ENCODE data around the gene C21orf91. TPM values are rescaled to one million over a fixed set of nuclear protein-coding genes. Genes with fewer than 3 reads are reported as not detected.

Gene C21orf91
- total and polyA plus RNA-seq, 2 donors (not counting 1 experiment from before 2014, with no cell fraction given), result 6.7 to 32.3 TPM

DNA sequence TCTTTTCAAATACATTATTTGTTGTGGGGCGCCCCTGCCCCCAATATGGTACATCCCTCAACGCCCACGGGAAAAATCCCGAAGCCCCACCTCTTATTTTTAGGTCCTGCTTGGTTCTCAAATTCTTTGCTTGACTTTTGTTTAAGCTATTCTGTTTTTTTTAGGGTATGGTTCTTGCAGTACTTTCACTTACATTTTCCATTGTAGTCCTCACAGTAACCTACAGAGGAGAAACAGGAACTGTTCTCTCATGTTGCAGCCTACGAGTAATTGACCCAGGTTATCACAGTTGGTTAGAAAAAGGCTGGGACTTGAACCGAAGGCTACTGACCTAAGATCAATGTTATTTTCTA, 697 bp upstream of the C21orf91 start:
- ATAC-seq (ENCODE audit: low read depth) (peak; percentile 53), DNase-seq (no peak)
- peaks cover 24 to 26% of the 10 kb centered on the region in 2 donors for H3K4me1 ChIP-seq (ENCODE audit: control insufficient read depth in 2 of 2, insufficient read depth in 2 of 2, low read length in 2 of 2)
- ChIA-PET POLR2A (interaction anchor here (1.0 to 2.4 kb wide), 3 partner anchors 15 to 38 kb away, joined by 3 to 14 read pairs (median 3); no protein-coding TSS in a partner anchor), CTCF (interaction anchor here (1.0 to 1.6 kb wide), 4 partner anchors 8 to 141 kb away, joined by 3 to 5 read pairs (median 3); no protein-coding TSS in a partner anchor)
- H3K27me3 ChIP-seq (replicated peaks in 1 of 4; ENCODE audit: control extremely low read depth in 1 of 4, control insufficient read depth in 3 of 4, insufficient read depth in 4 of 4, low read length in 3 of 4), result no peaks in the 10 kb centered on the region
- H3K36me3 ChIP-seq (replicated peaks in 1 of 2; ENCODE audit: control extremely low read depth in 1 of 2, control insufficient read depth in 1 of 2, extremely low read depth in 1 of 2, insufficient read depth in 2 of 2, low read length in 1 of 2), result peaks cover 0 to 16% of the 10 kb centered on the region in 2 experiments
- peaks cover 19% of the 10 kb centered on the region for H4K20me1 ChIP-seq (ENCODE audit: control insufficient read depth, insufficient read depth, low read length, poor library complexity, severe bottlenecking)
- peaks cover 33% of the 10 kb centered on the region for H3K79me2 ChIP-seq (ENCODE audit: control insufficient read depth, insufficient read depth, low read length)
- H3K4me3 ChIP-seq (ENCODE audit: control extremely low read depth in 1 of 5, extremely low read depth in 1 of 5, insufficient read depth in 1 of 5, low read depth in 2 of 5, low read length in 4 of 5), result peak overlapping the region; percentile 84 to 93 (median 92)
- peak overlapping the region; percentile 87 for H3K4me2 ChIP-seq (replicated peaks; ENCODE audit: low read depth, low read length, poor library complexity, severe bottlenecking)
- H3K9ac ChIP-seq (ENCODE audit: low read length), result peak overlapping the region; percentile 86
- no peaks in the 10 kb centered on the region for H3K9me3 ChIP-seq (ENCODE audit: control extremely low read depth in 1 of 3, control insufficient read depth in 2 of 3, insufficient read depth in 1 of 3, low read length in 2 of 3)
- WGBS (ENCODE audit: insufficient coverage), result no CpG with 5 or more reads among the region's 6 CpGs
- peaks cover 31% of the 10 kb centered on the region for H3K4me1 Mint-ChIP-seq
- peak overlapping the region; percentile 100 for H3K27ac Mint-ChIP-seq
- peak overlapping the region; percentile 86 to 96 for H3K27ac ChIP-seq (ENCODE audit: low read length in 2 of 2)
- H2AFZ ChIP-seq (ENCODE audit: insufficient read depth, low read depth, low read length, poor library complexity, severe bottlenecking), result peak overlapping the region; percentile 93
- intact Hi-C loops (cut with micrococcal nuclease), result loop anchor here (1.0 to 2.0 kb wide), 5 partner anchors 25 to 207 kb away; no protein-coding TSS in a partner anchor
- peak overlapping the region; percentile 99 for H3K4me3 Mint-ChIP-seq
- no peaks in the 10 kb centered on the region for H3K9me3 Mint-ChIP-seq (ENCODE audit: insufficient read depth)
- TF ChIP-seq EZH2 (IDR thresholded peaks at IDR 0.05; ENCODE audit: borderline replicate concordance, insufficient read depth, low read depth, low read length, poor library complexity, severe bottlenecking), result no peak
- TF ChIP-seq, protein P1, sequence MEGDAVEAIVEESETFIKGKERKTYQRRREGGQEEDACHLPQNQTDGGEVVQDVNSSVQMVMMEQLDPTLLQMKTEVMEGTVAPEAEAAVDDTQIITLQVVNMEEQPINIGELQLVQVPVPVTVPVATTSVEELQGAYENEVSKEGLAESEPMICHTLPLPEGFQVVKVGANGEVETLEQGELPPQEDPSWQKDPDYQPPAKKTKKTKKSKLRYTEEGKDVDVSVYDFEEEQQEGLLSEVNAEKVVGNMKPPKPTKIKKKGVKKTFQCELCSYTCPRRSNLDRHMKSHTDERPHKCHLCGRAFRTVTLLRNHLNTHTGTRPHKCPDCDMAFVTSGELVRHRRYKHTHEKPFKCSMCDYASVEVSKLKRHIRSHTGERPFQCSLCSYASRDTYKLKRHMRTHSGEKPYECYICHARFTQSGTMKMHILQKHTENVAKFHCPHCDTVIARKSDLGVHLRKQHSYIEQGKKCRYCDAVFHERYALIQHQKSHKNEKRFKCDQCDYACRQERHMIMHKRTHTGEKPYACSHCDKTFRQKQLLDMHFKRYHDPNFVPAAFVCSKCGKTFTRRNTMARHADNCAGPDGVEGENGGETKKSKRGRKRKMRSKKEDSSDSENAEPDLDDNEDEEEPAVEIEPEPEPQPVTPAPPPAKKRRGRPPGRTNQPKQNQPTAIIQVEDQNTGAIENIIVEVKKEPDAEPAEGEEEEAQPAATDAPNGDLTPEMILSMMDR (IDR thresholded peaks at IDR 0.05), result peak; percentile 16
- no peaks in the 10 kb centered on the region for H3K27me3 Mint-ChIP-seq

Data from B cell (primary cell).